Stimulated activated CD8-positive, alpha-beta memory T cell treated with anti-CD3 and anti-CD28 coated beads, Interleukin-7, amount 100 ng/mL, for 1 hour (primary cell): Measurements from ENCODE around the gene SEC23A.
"Not testable (repeated sequence)": the region's sequence is repeated elsewhere in the genome, so short reads cannot be mapped to it uniquely, and the experiment has no call there.

Experiments
- DNase-seq, 2 donors: peaks; one replicate each; pipeline ENCODE4 v3.0.0-alpha.2; 2020; ENCODE audit warnings: low read depth in 2 of 2

The SEC23A gene

DNA sequence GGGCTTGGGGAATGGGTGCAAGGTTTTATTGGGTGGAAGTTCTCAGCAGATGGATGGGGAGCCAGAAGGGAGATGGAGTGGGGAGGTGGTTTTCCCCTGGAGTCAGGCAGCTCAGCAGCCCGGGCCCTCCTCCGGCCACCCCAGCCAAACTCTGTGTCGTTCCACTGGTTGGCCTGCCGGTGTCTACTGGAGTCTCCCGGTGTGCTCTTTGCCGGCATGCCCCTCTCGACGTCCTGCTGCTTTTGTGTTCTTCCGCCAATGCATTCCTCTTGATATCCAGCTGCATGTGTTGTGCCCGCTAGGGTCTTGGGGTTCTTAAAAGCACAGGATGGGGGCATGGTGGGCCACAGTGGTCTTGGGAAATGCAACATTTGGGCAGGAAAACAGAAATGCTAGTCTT, 72.8 kb downstream of the SEC23A start:
- DNase-seq, result no peak

DNA sequence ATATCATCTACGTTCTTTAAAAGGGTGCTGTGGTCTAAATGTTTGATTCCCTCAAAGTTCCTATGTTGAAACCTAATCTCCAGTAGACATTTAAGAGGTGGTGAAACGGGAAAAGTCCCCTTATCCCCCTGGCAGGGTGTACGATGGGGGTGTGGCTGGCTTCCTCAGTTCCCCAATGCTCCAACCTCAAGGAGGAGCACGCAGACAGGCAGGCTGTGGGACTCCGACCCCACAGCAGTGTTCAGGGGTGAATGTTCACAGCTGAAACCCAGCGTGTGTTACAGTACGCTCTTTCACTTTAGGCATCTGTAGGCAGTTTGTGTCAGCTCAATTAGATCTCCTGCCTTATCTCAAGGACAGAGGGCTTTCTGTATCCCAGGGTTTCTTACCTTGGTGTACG, 73.2 kb downstream of the SEC23A start:
- DNase-seq, result no peak

DNA sequence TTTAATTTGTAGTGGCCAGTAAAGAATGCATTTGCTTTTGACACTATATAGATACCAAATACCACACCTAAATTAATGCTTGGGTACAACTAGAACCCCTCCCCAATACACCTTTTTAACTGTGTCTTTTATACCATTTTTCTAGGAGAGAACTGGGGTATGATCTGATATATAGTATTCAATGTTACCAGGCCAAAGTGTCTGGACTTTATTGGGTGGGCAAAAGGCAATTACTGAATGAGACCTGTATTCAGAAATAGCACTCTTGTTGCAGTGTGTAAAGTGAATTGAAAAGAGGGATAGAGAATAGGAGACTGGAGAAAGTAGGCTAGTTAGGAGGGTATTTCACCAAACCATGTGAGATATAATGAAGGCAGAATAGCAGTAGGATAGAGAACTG, 74.4 kb downstream of the SEC23A start:
- DNase-seq, result no peak

DNA sequence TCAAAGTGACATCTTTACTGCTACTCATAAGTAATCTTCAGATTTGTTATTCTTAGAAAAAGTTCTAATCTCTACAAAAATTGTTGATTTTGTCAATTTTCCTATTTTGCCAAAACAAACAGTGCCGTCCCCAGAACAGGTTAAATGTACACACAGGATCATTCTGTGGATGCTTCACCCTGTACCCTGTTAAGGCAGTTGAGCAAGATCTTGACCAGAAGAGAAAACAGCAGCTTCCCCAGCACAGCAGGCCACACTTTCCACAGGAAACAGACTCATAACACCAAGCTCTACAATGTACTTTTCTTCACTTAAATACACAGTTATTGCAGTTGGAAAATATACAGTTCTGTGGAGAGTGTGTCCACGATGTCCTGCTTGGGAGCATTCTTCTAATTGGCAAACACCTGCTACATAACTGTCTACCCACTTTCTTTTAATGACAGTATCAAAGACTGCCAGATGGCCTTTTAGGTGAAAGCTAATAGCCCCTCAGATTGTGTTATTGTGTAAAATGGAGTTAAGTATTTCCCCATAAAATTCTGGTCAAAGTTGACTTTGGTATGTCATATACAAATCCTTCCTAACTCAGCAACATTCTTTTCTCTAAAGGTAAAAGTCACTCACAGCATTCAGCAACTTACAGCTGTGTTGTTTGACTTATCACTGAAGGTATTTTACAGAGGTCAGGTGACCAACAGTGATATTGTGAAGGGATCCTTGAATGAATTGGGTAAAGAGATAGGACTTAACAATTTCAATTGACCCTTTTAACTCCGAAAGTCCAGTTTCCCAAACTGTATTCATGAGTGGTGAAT, 77.0 kb downstream of the SEC23A start:
- DNase-seq, result no peak

DNA sequence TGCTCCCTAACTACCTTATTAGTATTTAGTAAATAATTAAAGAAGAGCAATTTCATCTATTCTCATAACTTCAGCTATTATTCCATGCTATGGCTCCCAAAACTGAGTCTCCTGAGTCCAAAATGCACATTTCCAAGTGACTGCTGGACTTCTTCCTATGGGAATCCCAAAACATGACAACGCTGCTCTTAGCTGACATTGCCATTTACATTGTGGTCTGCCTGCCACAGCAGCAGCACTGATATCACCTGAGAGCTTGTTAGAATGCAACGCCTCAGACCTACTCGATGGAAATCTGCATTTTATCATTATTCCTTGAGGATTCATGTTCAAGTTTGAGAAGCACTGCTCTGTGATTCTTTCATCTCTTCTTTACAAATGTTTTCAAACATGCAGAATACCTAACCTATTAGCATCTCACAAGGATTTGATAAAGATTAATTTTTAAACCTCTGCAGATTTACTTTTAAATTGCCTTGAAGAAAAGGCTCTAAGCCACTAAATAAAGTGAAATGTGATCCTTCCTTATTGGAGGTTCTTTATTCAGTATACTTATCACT, 77.7 kb downstream of the SEC23A start:
- no peak for DNase-seq

DNA sequence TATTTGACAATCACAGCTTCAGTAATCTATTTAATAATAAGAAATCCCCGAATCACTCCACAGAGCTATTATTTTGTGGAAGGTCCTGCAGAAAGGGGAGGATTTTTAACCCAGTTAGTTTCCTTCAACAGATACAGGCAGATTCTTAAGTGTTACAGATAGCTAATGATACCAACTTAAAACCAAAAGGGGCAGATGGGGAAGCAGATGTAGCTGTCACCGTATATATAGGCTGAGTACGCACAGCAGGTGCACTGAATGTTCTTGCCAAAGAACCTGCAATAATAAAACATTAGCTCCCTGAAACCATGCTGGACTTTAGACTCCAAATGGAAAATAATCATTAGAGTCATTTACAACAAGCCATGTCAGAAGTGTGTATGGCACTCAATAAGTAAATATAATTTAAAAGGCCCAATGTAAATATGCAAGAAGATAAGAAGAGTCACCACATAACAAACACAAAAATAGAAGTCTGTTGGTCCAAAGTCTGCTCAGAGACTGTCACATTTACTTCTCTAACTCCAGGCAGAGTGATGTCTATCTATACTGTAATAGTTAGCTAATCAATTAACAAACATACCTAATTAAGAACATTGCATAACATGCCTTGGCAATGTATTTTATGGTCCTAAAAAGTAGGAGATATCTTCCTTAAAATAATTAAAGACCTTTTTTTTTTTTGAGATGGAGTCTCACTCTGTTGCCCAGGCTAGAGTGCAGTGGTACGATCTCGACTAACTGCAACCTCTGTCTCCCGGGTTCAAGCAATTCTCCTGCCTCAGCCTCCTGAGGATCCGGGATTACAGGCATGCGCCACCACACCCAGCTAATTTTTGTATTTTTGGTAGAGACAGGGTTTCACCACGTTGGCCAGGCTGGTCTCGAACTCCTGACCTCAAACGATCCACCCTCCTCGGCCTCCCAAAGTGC, 78.8 kb downstream of the SEC23A start:
- no peak for DNase-seq

DNA sequence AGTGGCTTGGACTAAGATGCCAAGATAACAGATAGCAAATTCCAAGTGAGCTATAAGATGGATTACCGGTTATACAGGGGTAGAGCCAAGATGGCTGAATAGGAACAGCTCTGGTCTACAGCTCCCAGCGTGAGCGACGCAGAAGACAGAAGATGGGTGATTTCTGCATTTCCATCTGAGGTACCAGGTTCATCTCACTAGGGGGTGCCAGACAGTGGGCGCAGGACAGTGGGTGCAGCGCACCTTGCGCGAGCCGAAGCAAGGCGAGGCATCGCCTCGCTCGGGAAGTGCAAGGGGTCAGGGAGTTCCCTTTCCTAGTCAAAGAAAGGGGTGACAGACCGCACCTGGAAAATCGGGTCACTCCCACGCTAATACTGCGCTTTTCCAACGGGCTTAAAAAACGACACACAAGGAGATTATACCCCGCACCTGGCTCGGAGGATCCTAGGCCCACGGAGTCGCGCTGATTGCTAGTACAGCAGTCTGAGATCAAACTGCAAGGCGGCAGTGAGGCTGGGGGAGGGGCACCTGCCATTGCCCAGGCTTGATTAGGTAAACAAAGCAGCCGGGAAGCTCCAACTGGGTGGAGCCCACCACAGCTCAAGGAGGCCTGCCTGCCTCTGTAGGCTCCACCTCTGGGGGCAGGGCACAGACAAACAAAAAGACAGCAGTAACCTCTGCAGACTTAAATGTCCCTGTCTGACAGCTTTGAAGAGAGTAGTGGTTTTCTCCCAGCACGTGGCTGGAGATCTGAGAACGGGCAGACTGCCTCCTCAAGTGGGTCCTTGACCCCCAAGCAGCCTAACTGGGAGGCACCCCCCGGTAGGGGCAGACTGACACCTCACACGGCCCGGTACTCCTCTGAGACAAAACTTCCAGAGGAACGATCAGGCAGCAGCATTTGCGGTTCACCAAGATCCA, 85.7 kb downstream of the SEC23A start:
- not testable (repeated sequence) for DNase-seq

DNA sequence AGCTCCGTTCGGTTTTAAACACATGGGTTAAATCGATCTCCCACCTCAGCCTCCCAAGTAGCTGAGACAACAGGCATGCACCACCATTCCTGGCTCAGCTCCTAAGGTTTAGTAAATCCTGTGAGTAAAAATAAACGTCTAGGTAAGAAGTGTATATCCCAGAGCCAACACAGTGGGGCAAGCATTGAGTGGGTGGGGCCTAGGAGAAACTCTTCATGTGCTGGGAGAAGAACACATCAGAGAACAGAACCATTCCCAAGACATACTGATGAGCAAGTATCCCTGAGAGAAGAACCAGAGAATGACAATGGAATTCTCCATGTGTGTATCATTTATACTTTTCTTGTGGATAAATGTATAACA, 86.3 kb downstream of the SEC23A start:
- no peak for DNase-seq

DNA sequence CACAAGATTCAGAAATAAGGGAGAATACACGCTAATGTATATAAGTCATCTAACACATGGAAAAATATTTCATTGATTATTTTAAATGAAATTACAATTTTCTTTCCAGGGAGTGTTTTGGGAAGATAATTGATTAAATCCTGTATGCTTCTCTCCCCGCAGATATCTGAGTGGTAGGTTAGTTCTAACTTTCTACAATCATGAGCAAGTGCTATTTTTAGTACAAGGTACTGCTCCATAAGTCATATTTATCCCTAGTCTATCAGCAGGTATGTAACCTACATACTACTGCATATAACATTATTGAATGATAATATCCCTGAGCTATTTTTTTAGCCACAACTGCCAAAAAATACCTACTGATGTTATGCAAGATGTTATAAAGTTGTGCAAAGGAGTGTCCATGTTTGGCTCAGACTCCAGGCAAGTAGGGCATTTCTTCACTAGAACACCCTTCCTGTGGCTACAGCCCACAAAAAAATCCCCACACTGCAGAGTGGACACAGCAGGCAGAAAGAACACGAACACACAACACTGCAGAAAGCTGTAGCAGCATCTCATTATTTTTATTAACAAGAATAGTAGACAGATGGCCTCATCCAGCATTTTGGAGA, 87.0 kb downstream of the SEC23A start:
- DNase-seq, result no peak

DNA sequence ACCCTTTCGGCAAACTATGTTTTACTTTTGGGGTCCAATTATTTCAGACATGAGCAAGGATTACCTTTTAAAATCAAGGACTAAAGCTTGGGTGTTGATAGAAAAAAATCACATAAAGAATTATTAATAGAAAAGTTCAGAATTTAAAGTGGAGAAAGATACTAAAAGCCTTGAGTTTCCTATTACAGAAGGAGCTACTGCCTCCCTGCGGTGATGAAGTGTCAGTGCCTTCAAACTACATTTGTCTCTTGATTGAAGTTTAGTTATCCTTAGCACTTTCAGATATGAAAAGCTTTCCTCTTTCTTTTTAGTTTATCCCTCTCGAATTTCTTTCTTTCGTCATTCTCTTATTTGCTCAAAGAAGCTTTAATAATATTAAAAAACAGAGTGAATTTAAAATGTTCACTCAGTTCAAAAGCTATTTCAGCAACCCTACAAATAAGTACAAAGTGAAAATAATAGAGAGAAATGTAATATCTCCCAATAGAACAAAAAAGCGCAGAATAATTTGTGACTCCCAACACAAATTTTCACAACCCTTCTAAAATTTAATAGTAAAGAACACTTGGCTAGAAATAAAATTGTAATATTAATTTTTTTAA, 87.6 kb downstream of the SEC23A start:
- DNase-seq, result no peak

DNA sequence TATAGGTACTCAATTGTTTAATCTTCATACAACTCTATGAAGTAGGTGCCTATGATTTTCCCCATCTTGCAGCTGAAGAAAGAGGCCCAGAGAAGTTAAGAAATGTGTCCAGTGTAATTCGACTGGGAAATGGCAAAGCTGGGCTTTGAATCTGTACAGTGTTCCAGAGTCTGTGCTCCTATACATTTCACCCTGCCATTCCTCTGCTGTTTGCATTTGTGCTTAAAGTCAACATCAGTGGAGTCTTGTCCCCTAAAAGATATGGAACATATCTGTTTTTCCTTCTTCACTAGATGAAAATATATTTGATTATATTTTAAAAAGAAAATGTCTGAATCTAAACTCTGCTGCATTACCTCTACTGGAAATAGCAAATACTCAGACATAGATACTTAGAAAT, 88.6 kb downstream of the SEC23A start:
- no peak for DNase-seq

DNA sequence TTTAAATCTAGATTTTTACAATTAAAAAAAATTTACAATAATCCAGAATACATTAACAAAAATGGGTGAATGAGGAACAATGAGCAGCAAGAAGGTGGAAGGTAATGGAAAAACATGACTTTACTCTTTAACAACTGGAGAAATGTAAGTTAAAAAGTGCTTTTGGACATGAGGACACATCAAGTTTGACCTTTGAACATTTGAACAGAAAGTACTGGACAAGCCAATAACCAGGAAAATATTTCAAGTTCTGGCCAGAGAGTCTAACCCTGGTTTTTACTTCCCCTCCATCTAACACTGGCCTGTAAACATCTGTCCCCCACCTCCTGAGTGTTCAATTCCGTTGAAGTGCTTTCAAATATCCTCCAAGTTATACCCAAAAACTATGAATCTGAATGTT, 94.1 kb downstream of the SEC23A start:
- not testable (repeated sequence) for DNase-seq

DNA sequence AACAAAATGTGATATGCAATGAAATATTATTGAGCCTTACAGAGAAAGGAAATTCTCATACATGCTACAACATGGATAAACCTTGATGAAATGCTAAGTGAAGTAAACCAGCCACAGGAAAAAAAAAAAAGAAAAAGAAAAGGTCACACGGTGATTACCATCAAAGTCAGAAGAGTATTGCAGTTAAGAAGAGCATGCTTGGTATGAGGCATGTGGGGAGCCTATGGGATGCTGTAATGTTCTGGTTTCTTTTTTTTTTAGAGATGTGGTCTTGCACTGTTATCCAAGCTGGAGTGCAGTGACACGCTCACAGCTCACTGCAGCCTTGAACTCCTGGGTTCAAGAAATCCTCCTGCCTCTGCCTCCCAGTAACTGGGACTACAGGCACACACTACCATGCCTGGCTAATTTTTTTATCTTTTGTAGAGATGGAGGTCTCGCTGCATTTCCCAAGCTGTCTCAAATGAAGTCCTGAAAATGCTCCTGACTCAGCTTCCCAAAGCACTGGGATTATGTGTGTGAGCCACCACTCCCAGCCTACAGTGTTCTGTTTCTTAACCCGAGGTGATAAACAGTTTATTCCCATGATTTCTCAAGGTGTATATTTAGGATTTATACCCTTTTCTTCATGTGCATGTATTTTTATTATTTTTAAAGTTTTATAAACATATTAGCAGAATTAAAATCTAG, 96.2 kb downstream of the SEC23A start:
- no peak for DNase-seq

DNA sequence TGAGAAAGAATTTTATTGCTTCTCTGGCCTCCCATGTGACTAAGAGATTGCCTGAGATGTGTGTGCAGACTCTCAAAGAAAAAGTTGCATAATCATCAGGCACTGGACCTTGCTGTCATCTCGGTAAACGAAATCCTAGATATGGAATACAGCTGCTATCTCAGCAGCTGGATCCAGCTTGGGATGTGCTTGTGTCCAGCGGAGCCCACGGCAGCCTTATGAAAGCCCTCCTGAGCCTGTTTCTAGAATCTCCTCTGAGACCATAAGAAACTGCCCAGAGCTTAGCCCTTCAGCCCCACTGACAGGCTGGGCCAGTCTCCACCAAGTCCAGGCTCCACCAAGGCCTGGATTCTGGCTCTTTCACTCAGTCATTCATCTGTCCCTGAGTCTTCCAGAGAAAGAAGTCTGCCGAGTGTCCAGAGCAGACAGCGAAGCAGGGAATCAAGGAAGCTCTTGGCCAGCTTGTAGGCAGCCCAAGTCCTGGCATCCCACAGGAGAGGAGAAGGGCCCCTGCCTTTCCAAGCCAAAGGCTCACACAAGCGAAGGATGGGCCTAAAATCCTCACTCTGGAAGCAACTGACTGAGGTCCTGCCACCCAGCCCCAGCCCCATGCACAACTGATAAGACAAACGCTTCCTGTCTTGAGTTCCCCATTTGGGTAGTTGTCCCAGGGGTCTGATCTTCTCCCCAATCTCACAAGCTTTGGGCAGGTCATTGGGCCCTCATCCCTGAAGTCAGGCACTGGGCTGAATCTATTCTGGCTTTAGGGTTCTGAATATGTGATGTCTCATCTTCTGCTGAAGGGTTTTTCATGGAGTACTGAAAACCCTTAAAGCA, 97.8 kb downstream of the SEC23A start:
- DNase-seq, result no peak

DNA sequence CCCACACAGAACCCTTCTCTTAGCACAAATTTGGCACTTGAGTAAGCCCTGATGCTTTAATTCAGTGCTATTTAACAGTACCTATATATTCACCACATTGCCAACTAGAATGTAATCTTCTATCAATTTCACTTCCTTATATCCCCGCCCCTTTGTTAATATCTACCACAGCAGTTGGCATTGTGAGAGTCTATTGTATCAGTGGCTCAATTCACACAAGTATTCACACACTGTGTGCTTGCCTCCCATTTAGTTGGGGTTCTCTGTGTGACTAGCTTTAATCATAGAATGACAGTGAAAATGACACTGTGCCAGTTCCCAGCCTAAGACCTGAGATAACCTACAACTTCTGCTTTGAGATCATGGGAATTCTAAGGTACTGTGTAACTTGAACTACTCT, 103.1 kb downstream of the SEC23A start:
- no peak for DNase-seq

DNA sequence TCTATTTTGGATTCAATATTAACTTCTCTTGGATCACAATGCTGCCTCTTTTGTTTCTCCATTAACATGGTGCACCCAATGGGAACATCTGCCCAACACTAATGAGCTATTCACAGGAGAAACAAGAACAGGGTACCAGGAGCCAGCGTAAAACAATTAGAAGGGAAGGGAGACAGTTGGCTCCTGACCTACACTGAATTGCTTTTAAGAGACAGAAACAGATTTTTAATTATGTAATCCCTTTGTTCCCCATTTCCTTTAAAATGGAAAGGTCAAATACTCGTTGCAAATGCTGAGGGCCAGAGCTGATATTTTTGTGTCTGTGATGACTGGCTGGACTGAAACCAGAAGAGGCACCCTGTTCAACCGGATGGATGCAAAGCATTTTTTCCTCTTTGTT, 108.3 kb downstream of the SEC23A start:
- DNase-seq, result no peak

DNA sequence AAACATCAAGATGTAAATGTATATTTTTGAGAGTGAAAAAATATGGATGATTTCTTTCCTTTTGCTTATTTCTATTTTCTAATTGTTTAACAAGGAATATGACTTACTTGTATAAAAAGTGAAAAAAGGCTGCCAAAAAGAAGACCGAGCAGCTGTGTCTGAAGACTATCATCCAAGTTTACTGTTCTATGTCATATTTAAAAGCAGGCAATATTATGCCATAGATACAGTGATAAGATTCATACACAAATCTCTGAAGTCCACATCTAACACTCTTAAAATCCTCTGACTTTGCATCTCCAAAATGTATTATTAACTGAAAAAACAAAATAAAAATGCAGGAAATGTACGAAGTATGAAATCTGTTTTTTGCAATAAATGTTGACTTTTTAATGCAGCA, 109.1 kb downstream of the SEC23A start:
- no peak for DNase-seq

DNA sequence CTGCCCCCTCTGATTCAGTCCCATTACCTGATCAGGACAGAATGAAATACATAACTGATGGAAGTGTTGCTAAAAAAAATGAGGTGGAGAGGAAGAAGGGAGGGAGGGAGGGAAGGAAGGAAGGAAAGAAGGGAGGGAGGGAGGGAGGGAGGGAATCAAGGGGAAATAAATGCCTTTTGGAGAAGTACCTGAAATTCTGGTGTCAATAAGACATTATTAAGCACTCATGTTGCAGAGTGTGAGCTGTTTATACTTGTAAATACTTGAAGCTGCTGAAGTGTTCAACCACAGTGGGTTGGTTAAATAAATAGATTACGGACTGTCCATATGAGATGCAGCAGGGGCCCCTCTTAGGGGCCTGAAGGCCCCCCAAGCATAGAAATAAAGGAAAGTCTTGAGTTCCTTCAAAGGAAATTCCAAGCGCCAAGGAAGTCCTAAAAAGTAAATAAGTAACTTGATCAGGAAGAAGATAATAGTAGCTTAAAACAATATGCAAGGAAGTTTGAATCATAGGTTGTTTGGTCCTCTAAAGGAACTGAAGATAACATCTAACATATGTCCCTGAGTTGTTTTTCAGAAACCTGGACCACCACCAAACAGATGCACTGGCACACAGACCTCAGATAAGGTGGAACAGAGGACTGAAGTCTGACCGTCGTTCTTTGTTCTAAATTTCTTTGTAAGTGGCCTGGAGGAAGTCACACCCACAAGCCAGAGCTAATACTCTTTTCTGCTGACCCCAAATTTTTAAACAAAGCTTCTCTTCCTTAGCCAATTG, 110.8 kb downstream of the SEC23A start:
- DNase-seq, result no peak
